IMR-90 (cell line): ENCODE data around the gene TSACC. TPM values are rescaled to one million over a fixed set of nuclear protein-coding genes. Genes with fewer than 3 reads are reported as not detected.

ENCODE experiments used
- ATAC-seq: fragments of 200-7000 bp; cut with Tn5 transposase; 2 replicates; pipeline ENCODE4 v1.9.1; 2020; ENCODE audit warnings: low read depth, mild to moderate bottlenecking, moderate library complexity
- BruUV-seq: library from RNA; stranded (reverse); fragments of 400-500 nt; replicated peaks from 2 replicates; lab custom pipeline; 2021; lab: Mats Ljungman, UMichigan
- CTCF ChIA-PET: fragments of 300-600 bp; formaldehyde crosslinking; extraction: SDS; loops from one replicate; lab custom pipeline; 2021; ENCODE audit warnings: antibody characterized with exemption; lab: Yijun Ruan, JAX
- POLR2A ChIA-PET: fragments of 300-600 bp; sonication (Branson Sonifier 250); formaldehyde crosslinking; loops from one replicate; lab custom pipeline; 2022; ENCODE audit warnings: antibody characterized with exemption; ENCODE audit not compliant: unreplicated experiment; lab: Charles Lee
- DNase-seq: peaks from one replicate; pipeline ENCODE4 v3.0.0; 2013
- H2AFZ ChIP-seq: replicated peaks from 2 replicates; pipeline ENCODE3; 2013; ENCODE audit warnings: low read length, mild to moderate bottlenecking; ENCODE audit not compliant: poor library complexity
- H2AK5ac ChIP-seq: 2 replicates; pipeline ENCODE4 v1.6.1; 2013; ENCODE audit warnings: low read depth, low read length, inconsistent platforms
- H2AK9ac ChIP-seq: replicated peaks from 2 replicates; pipeline ENCODE3; 2013; ENCODE audit warnings: mild to moderate bottlenecking, low read depth, low read length, moderate library complexity; ENCODE audit not compliant: poor library complexity
- H2BK120ac ChIP-seq: 2 replicates; pipeline ENCODE4 v1.6.1; 2013; ENCODE audit warnings: low read depth, low read length, inconsistent platforms
- H2BK15ac ChIP-seq: 3 replicates; pipeline ENCODE4 v1.6.1; 2013; ENCODE audit warnings: low read depth, low read length, inconsistent platforms
- H2BK20ac ChIP-seq: 2 replicates; pipeline ENCODE4 v1.6.1; 2013; ENCODE audit warnings: low read depth, mild to moderate bottlenecking, inconsistent platforms, low read length, moderate library complexity
- H2BK5ac ChIP-seq: 2 replicates; pipeline ENCODE4 v1.6.1; 2013; ENCODE audit warnings: mild to moderate bottlenecking, low read depth, low read length, inconsistent platforms; ENCODE audit not compliant: poor library complexity, severe bottlenecking
- H3K14ac ChIP-seq: replicated peaks from 2 replicates; pipeline ENCODE4 v1.6.1; 2013; ENCODE audit warnings: low read depth, low read length, inconsistent platforms
- H3K18ac ChIP-seq: 2 replicates; pipeline ENCODE4 v1.6.1; 2013; ENCODE audit warnings: low read depth, low read length, control low read depth
- H3K23ac ChIP-seq: 2 replicates; pipeline ENCODE4 v1.6.1; 2013; ENCODE audit warnings: low read depth, low read length, inconsistent platforms
- H3K27ac ChIP-seq: 2 replicates; pipeline ENCODE4 v1.5.1; 2013; ENCODE audit warnings: mild to moderate bottlenecking, control low read depth, low read length; ENCODE audit not compliant: insufficient read depth
- H3K27me3 ChIP-seq: 2 replicates; pipeline ENCODE4 v1.6.1; 2013; ENCODE audit warnings: low read length; ENCODE audit not compliant: control insufficient read depth, insufficient read depth
- H3K36me3 ChIP-seq: 2 replicates; pipeline ENCODE4 v1.6.1; 2013; ENCODE audit warnings: low read length, mixed read lengths; ENCODE audit not compliant: control insufficient read depth, insufficient read depth
- H3K4ac ChIP-seq: 2 replicates; pipeline ENCODE4 v1.6.1; 2013; ENCODE audit warnings: low read depth, low read length, inconsistent platforms
- H3K4me1 ChIP-seq: 2 replicates; pipeline ENCODE4 v1.6.1; 2013; ENCODE audit warnings: low read length, mixed read lengths; ENCODE audit not compliant: control insufficient read depth, insufficient read depth
- H3K4me2 ChIP-seq: 2 replicates; pipeline ENCODE4 v1.6.1; 2013; ENCODE audit warnings: low read depth, mild to moderate bottlenecking, control low read depth, low read length, moderate library complexity
- H3K4me3 ChIP-seq: 2 replicates; pipeline ENCODE4 v1.5.1; 2013; ENCODE audit warnings: low read depth, mild to moderate bottlenecking, control low read depth, low read length, moderate library complexity; ENCODE audit not compliant: insufficient read depth
- H3K56ac ChIP-seq: 2 replicates; pipeline ENCODE4 v1.6.1; 2013; ENCODE audit warnings: low read length, inconsistent platforms; ENCODE audit not compliant: insufficient read depth; ENCODE audit errors: extremely low read depth
- H3K79me1 ChIP-seq, 2 experiments: 2 replicates each; pipeline ENCODE4 v1.6.1; 2013; ENCODE audit warnings: low read length in 2 of 2, inconsistent platforms in 1 of 2, low read depth in 1 of 2
- H3K9ac ChIP-seq: 2 replicates; pipeline ENCODE4 v1.6.1; 2013; ENCODE audit warnings: low read depth, low read length, control low read depth
- H3K9me1 ChIP-seq: 2 replicates; pipeline ENCODE4 v1.6.1; 2013; ENCODE audit warnings: low read length, inconsistent platforms; ENCODE audit not compliant: insufficient read depth
- H3K9me3 ChIP-seq: 2 replicates; pipeline ENCODE4 v1.6.1; 2013; ENCODE audit warnings: low read length; ENCODE audit not compliant: control insufficient read depth, insufficient read depth
- H4K20me1 ChIP-seq: 2 replicates; pipeline ENCODE4 v1.6.1; 2013; ENCODE audit warnings: low read length, inconsistent platforms; ENCODE audit not compliant: insufficient read depth
- H4K5ac ChIP-seq: 2 replicates; pipeline ENCODE4 v1.6.1; 2013; ENCODE audit warnings: mild to moderate bottlenecking, low read depth, low read length, control low read depth
- H4K8ac ChIP-seq, 2 experiments: 2 replicates each; pipeline ENCODE4 v1.6.1; 2013; ENCODE audit warnings: low read depth in 2 of 2, low read length in 2 of 2, control low read depth in 1 of 2, inconsistent platforms in 1 of 2
- H4K91ac ChIP-seq: 2 replicates; pipeline ENCODE4 v1.6.1; 2013; ENCODE audit warnings: low read depth, low read length, inconsistent platforms; ENCODE audit not compliant: insufficient read depth
- BHLHE40 ChIP-seq: fragments of 150-350 bp; IDR thresholded peaks from 2 replicates; pipeline ENCODE4 v1.6.1; 2016; ENCODE audit warnings: mild to moderate bottlenecking, low read depth, low read length
- MAFK ChIP-seq: IDR thresholded peaks from 2 replicates; pipeline ENCODE4 v1.6.1; 2012; ENCODE audit warnings: low read depth, low read length, improper control_type of control experiment
- MAZ ChIP-seq: IDR thresholded peaks from 2 replicates; pipeline ENCODE4 v1.6.1; 2012; ENCODE audit warnings: low read depth, mild to moderate bottlenecking, low read length, improper control_type of control experiment, moderate library complexity, borderline replicate concordance
- MXI1 ChIP-seq: IDR thresholded peaks from 2 replicates; pipeline ENCODE4 v1.6.1; 2012; ENCODE audit warnings: low read depth, mild to moderate bottlenecking, low read length, moderate library complexity, borderline replicate concordance
- NFE2L2 ChIP-seq: fragments of 150-350 bp; IDR thresholded peaks from 2 replicates; pipeline ENCODE4 v1.6.1; 2016; ENCODE audit warnings: low read depth, mild to moderate bottlenecking, low read length
- RAD21 ChIP-seq: IDR thresholded peaks from 2 replicates; pipeline ENCODE4 v1.6.1; 2012; ENCODE audit warnings: low read length, improper control_type of control experiment
- RCOR1 ChIP-seq: IDR thresholded peaks from 2 replicates; pipeline ENCODE4 v1.6.1; 2012; ENCODE audit warnings: mild to moderate bottlenecking, low read length, improper control_type of control experiment; ENCODE audit not compliant: insufficient replicate concordance
- SMC3 ChIP-seq: fragments of 150-350 bp; IDR thresholded peaks from 2 replicates; pipeline ENCODE4 v1.6.1; 2016; ENCODE audit warnings: low read depth, mild to moderate bottlenecking, antibody characterized with exemption, low read length, moderate library complexity
- WGBS, 2 experiments: methylation state at CpG; one replicate each; pipeline versions ENCODE4 v1.1.5 to v1.1.7; 2013; ENCODE audit warnings: missing lambda C conversion rate in 2 of 2; ENCODE audit not compliant: insufficient read length in 1 of 2; ENCODE audit errors: extremely low coverage in 2 of 2; 5-methylcytosine and 5-hydroxymethylcytosine counted together
- dilution Hi-C: fragments of 300-500 bp; cut with HindIII; formaldehyde crosslinking; loops from one replicate; pipeline ENCODE4 v1.14.3; 2018; ENCODE audit warnings: low sequenced_read_pairs; ENCODE audit not compliant: unreplicated experiment
- in situ Hi-C: fragments of 300-500 bp; cut with MboI; formaldehyde crosslinking; loops from 3 replicates; pipeline ENCODE4 v1.14.3; 2019; ENCODE audit warnings: low sequenced_read_pairs, inconsistent platforms, mixed read lengths
- intact Hi-C: fragments of 100-400 bp; cut with micrococcal nuclease; formaldehyde crosslinking; loops from 2 replicates; pipeline ENCODE4 v1.10.0; 2022
- polyA plus RNA-seq, 3 experiments: library from polyadenylated mRNA; depleted of rRNA; stranded (reverse); fragments of >200 nt; gene quantifications; 2 replicates each; pipeline ENCODE4 v1.2.3, GENCODE V29; 2012; ENCODE audit warnings: low replicate concordance in 1 of 3
- total RNA-seq: library from RNA; depleted of rRNA; stranded (reverse); fragments of >200 nt; gene quantifications from 2 replicates; pipeline ENCODE4 v1.2.3, GENCODE V29; 2012
- TF ChIP-seq, protein P1 (sequence below): conservative IDR thresholded peaks from 2 replicates; pipeline ENCODE4 v1.5.1; 2012; ENCODE audit warnings: mild to moderate bottlenecking, low read depth, low read length, improper control_type of control experiment

The TSACC gene
- total and polyA plus RNA-seq, 2 of the 4 experiments (the other 2 are of a cell fraction), result 0.75 TPM; not detected in 1

DNA sequence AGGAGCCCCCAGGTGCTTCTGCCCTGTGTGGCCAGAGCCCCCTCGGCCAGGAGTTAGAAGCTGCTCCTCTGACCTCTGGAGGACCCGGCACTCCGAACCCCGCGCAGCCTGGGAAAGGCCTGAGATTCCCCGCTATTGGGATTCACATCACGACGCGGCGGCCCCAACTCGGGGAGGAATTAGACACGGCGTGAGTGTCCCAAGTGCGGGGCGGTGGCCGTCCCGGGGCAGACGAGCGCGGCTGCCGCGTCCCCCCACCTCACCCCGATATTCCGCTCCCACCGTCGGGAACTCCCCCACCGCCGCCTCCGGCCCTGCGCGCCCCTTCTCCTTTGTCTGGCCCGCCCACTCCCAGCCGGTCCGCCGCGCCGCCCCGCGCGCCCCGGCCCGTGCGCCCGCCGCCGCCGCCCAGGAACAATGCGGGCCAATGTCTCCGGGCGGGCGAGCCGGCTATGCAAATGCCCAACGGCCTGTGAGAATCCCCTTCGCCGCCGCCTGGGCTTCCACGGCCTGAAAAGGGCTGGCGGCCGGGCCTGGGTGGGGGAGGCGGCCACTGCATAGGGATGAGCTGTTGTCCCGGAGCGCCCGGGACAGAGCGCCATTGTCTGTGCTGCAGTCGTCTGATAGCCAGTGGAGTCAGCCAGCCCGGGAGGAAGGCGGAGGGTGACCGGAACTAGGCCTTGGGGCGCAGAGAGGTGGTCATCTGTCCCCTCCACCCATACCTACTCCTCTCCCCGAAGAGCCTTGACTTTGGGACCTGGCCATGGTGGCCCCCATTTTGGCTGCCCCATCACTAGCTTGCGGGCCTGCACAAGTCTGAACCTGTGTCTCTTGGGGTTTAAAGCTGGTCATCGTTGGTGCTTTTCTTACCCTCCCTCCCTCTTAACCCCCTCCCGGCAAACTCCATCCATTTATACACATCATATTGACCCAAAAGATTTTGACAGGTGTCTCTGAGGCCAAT, 50.1 kb downstream of the TSACC start:
- H2AFZ ChIP-seq, result peak overlapping the region; percentile 67
- H2BK20ac ChIP-seq, result no peak overlapping the region
- H4K8ac ChIP-seq, result no peak overlapping the region
- no peak overlapping the region for H2AK5ac ChIP-seq
- H3K14ac ChIP-seq, result no peak overlapping the region
- BruUV-seq, result no TSS peak
- H3K79me1 ChIP-seq, result no peaks in the 10 kb centered on the region
- POLR2A ChIA-PET, result no interaction called here
- H3K4me2 ChIP-seq, result no peak overlapping the region
- no peak overlapping the region for H3K18ac ChIP-seq
- H2BK120ac ChIP-seq, result no peak overlapping the region
- WGBS, 2 experiments, result 3% methylated on average over 30 of the region's 73 CpGs; no CpG with 5 or more reads in 1 of the 2 experiments
- no peak overlapping the region for H3K4me3 ChIP-seq
- no peak overlapping the region for H2BK5ac ChIP-seq
- H3K9me1 ChIP-seq, result peaks cover 3% of the 10 kb centered on the region; the same call in 1 of the 2 replicates
- peaks cover 74% of the 10 kb centered on the region for H3K27me3 ChIP-seq
- intact Hi-C loops, result no loop called here
- H3K27ac ChIP-seq, result no peak overlapping the region
- no peak overlapping the region for H3K9ac ChIP-seq
- TF ChIP-seq, protein P1, sequence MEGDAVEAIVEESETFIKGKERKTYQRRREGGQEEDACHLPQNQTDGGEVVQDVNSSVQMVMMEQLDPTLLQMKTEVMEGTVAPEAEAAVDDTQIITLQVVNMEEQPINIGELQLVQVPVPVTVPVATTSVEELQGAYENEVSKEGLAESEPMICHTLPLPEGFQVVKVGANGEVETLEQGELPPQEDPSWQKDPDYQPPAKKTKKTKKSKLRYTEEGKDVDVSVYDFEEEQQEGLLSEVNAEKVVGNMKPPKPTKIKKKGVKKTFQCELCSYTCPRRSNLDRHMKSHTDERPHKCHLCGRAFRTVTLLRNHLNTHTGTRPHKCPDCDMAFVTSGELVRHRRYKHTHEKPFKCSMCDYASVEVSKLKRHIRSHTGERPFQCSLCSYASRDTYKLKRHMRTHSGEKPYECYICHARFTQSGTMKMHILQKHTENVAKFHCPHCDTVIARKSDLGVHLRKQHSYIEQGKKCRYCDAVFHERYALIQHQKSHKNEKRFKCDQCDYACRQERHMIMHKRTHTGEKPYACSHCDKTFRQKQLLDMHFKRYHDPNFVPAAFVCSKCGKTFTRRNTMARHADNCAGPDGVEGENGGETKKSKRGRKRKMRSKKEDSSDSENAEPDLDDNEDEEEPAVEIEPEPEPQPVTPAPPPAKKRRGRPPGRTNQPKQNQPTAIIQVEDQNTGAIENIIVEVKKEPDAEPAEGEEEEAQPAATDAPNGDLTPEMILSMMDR, result no peak
- TF ChIP-seq MAFK (no peak), MAZ (no peak), NFE2L2 (no peak), SMC3 (no peak), MXI1 (no peak), RAD21 (no peak), RCOR1 (no peak), BHLHE40 (no peak)
- no peak overlapping the region for H4K5ac ChIP-seq
- no peak overlapping the region for H4K91ac ChIP-seq
- H3K56ac ChIP-seq, result no peak overlapping the region
- CTCF ChIA-PET, result interaction anchor here (1.1 to 4.3 kb wide), 2 partner anchors 57 to 58 kb away, joined by 4 to 69 read pairs; no protein-coding TSS in a partner anchor
- H3K4me1 ChIP-seq, result no peaks in the 10 kb centered on the region
- dilution Hi-C loops, result no loop called here
- no peak for DNase-seq
- no peak overlapping the region for H3K23ac ChIP-seq
- H3K9me3 ChIP-seq, result no peaks in the 10 kb centered on the region
- H2BK15ac ChIP-seq, result no peak overlapping the region
- ATAC-seq, result peak; percentile 18; the same call in 1 of the 2 replicates
- H4K20me1 ChIP-seq, result no peaks in the 10 kb centered on the region
- H3K36me3 ChIP-seq, result no peaks in the 10 kb centered on the region
- in situ Hi-C loops, result loop anchor here (5.0 to 10.0 kb wide), 2 partner anchors 56 to 219 kb away; no protein-coding TSS in a partner anchor
- no peak overlapping the region for H2AK9ac ChIP-seq
- H3K4ac ChIP-seq, result no peak overlapping the region
